ENCODE measurements around the gene SLC6A4.
"Not testable (repeated sequence)": the region's sequence is repeated elsewhere in the genome, so short reads cannot be mapped to it uniquely, and the experiment has no call there.

Gene SLC6A4

GRCh38 chr17:30238387-30239088, 3.0 kb upstream of the SLC6A4 start:
- no peak for DNase-seq

DNA sequence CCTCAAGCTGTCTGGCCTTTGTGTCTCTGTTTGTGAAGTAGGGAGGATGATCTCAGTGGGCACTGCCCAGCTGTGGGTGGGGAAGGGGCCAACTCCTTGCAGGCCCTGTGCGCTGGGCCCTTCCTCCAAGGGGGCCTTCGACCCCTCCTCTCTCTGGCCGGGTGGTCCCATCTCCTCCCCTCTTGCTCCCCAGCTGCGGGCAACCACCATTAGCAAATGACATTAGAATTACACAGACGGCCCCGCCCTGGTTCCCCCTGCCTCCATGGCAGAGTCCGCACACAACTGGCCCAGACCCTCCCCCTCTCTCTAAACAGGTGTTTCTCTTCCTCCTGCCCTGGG, 2.5 kb upstream of the SLC6A4 start:
- DNase-seq = no peak

DNA sequence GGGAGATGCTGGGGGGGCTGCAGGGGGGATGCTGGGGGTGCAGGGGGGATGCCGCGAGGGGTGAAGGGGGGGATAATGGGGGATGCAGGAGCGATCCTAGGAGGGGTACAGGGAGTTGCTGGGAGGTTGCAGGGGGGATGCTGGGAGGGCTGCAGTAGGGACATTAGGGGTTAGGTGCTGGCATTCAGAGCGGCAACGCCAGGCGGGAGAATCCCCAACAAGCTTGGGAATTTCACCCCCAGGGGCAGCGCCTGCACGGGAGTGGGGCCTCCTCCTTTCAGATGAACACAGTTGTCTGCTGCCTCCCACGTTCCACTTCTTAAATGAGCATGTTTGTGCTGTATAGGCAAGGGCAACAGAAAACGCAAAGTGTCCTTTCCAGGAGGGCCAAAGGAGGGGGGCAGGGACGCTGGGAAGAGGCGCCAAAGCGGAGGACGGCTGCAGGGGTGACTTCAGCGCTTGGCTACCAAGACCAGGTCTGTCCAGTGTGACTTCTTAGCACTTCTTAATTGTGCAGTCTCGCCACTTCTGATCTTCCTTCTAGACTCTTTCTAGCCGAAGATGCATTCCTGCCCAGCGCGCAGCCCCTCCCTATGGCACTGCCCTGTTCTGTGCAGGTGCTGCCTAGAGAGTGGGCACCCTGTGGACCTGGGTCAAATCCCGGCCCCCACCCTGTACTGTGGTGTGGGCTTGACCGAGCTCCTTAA, 2.0 kb upstream of the SLC6A4 start:
- no peak for DNase-seq

DNA sequence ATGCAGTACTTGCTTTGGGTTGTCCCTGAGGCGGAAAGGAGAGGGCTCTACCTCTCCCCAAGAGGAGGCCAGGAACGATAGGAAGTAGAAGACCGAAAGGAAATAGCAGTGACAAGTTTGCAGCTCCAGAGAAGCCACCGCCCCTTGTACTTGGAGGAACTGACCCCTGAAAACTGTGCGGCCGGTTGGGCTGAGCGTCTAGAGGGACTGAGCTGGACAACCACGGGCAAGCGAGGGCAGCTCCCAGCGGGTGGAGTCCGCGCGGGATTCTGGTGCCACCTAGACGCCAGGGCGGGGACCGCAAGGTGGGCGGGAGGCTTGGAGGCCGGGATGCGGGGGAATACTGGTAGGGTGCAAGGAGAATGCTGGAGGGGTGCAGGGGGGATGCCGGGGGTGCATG, 1.3 kb upstream of the SLC6A4 start:
- no peak for DNase-seq

GRCh38 chr17:30236297-30236624, 764 bp upstream of the SLC6A4 start:
- no peak for DNase-seq

DNA sequence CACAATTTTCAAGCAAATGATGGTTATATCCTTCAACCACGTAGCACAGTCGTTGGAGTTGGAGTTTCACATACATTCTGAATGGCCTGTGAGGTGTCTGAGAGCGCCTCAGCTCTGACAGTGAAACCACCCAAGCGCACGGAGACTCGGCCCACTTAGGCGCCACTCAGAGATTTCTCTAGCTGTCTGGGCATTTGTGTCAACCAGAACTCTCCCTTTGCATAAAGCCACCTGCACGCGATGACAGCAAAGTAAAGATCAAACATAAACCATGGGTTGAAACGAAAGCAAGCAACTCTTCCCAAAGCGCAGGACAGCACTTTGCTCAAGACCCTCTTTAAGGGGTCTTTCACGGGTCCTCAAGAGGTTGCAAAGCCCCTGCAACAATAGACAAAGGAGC, 533 bp downstream of the SLC6A4 start:
- DNase-seq = no peak

- DNase-seq = no peak
These were observed 1.2 kb downstream of the SLC6A4 start for GRCh38 chr17:30234296-30234695.

DNA sequence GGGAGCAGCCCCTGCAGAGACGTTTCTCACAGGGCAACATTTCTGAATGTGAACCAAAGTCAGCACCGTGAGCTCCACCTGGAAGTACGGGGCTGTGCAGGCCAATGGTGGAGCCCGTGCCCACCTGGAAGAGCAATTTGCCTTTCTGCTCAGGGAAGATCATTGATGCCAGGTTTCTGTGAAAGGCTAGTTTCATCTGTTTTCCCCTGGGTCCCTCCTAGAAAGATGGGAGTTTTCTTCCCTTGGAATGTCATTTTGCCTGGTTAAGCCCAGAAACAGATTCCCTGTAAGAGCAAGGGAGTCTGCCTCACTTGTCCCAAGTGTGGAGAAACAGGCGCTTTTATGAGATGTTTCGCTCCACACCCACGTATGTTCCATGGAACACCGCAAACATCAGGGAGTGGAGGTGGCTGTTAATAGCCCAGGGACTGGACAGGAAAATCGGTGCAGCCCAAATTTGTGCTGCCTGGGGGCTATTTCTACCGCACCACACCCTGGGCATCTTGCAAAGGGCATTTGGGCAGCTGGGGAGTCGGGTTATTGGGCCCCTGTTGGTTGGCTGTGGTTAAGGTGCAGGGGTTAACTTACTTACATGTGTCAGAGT, 2.6 kb downstream of the SLC6A4 start:
- no peak for DNase-seq

- peak; percentile 31 for DNase-seq
These were observed 3.3 kb downstream of the SLC6A4 start for GRCh38 chr17:30232015-30232823.

GRCh38 chr17:30230596-30231125, 4.8 kb downstream of the SLC6A4 start:
- no peak for DNase-seq

- not testable (repeated sequence) for DNase-seq
These were observed 5.5 kb downstream of the SLC6A4 start for GRCh38 chr17:30230009-30230408.

DNA sequence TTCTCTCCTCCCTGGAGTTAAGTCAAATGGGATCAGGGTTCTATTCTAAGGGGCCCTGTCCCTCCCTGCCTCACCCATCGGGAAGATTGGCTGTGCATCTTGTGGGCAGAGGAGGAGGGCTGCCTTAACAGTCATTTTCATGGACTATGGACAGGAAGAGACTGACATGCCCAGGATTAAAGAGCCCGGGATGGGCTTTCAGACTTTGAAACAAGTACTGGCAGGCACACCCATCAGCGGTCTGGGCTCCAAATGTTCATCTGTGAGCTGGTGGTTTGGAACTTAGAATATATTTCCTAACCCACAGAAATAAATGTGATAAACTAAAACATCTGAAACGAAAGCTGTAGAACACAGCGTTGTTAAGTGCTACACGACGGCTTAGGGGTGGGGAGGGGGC, 6.5 kb downstream of the SLC6A4 start:
- no peak for DNase-seq

GRCh38 chr17:30228011-30228410, 7.5 kb downstream of the SLC6A4 start:
- no peak for DNase-seq

DNA sequence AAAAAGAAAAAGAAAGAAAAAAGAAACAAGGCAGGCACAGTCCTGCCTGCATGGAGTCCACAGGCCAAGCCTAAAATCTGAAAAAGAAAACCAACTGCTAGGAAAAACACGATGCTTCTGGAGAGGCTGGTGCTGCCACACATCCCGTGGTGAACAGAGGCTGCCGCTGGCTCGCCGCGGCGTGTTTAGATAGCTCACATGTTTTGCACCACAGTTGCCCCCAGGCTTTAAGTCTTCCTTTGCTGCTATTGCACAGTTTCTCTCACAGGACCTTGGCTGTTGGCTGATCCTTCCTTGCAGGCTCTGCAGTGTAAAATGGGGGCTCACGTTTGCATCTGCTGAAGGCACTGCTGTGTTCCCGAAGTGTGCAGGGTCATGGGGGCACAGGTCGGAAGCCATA, 8.6 kb downstream of the SLC6A4 start:
- DNase-seq = no peak

DNA sequence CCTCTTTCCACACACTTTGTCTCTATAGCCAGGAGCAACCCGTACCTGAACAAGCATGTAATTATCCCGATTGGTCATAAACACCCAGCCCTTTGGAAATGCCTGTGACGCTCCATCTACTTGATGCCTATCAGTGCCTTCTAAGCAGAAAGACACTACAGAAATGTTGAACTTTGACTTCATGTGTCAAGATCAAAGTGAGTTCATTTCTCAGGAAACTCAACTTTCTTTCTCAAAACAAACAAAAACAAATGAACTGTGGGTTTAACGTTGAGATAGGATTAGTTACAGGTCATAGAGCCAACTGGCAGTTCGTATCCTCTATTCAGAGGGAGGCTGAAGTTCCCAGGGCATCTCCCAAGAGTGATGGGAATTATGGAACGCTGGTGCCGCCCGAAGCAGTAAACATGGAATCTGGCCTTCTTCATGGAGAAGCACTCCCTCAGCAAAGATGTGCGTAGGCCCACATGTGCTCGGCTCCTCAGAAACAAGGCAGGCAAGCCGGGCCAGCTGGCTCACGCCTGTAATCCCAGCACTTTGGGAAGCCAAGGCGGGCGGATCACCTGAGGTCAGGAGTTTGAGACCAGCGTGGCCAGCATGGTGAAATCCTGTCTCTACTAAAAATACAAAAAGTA, 9.5 kb downstream of the SLC6A4 start:
- DNase-seq = no peak

DNA sequence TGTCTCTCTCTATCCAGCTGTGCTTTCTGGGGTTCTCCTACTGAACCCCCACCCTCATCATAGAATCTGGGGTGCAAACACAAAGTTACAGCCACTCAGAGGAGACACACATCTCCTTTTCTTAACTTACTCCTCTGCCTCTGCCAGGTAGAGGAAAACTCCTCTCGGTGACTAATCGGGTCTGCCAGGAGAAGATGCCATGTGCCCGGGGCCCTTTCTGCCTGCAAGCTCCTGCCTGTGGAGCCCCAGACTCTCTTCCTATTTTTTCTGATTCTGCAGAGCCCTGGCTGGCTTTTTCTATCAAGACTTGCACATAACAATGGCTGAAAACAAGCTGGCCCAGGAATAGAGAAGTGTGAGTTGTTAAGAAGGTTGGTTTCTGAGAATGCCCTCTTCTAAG, 10.4 kb downstream of the SLC6A4 start:
- DNase-seq = no peak

DNA sequence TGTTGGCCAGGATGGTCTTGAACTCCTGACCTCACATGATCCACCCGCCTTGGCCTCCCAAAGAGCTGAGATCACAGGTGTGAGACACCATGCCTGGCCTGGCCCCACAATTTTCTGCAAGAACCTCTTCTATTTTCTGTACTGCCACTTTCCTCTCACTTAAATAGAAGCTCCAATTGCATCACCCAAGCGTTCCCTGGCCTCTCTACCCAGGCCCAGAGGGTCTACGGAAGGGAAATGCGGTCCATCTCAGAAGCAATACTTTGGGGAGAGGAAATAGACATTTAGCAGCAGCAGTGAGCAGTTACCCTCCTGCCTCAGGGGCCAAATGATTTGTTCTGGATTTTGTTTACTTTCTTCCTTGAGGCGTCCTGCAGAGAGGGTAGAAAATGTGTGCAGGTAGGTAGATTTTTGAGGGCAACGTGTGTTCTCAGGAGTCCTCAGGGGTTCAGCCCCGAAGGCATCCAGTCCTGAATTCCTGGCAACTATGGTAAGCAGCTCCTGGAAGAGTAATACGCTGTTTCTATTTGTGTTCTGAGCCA, 11.0 kb downstream of the SLC6A4 start:
- no peak for DNase-seq

GRCh38 chr17:30222721-30223175, 12.7 kb downstream of the SLC6A4 start:
- DNase-seq = no peak

DNA sequence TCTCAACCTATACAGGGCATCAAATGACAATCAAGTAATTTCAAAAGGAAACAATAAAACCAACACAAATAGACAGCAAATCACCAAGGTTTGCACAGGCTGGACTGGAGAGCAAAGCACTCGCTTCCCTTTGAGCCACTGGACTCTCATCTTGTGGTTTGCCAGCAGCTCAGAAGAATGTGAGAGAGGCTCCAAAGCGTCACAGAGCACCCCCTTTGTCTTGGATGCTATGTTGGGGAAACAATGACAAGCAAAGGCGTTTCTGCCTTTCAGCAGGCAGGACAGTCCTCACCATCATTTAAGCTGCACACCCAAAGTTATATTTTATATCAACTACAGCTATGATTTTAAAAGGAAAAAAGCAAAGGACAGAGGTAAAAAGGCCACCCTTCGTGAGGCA, 13.2 kb downstream of the SLC6A4 start:
- no peak for DNase-seq

DNA sequence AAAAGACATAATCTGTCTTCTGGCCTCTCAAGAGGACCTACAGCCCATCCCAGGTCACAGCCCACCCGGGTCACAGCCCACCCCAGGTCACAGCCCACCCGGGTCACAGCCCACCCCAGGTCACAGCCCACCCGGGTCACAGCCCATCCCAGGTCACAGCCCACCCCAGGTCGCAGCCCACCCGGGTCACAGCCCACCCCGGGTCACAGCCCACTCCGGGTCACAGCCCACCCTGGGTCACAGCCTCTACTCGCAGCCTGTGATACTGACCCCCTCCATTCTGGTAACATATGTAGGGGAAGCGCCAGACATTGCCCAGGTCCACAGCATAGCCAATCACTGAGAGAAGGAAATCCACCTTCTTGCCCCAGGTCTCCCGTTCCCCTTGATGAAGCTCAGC, 14.2 kb downstream of the SLC6A4 start:
- DNase-seq = no peak

GRCh38 chr17:30220414-30220813, 15.1 kb downstream of the SLC6A4 start:
- DNase-seq = no peak

- DNase-seq = no peak
These were observed 15.7 kb downstream of the SLC6A4 start for GRCh38 chr17:30219833-30220232.

- no peak for DNase-seq
These were observed 16.2 kb downstream of the SLC6A4 start for GRCh38 chr17:30219315-30219714.

All from NCI-H510A treated with DMSO at 0.1 percent for 48 hours (cell line).